MM.1S (cell line): ENCODE measurements around the gene RBFOX2.

ENCODE experiments used
- DNase-seq: peaks from one replicate; pipeline ENCODE4 v3.0.0-alpha.2; 2015
- H2AFZ ChIP-seq: fragments of 300-600 bp; sonication (generic); 2 replicates; pipeline ENCODE4 v1.6.0; 2016; ENCODE audit warnings: antibody characterized with exemption, low read length
- H3F3A ChIP-seq: fragments of 300-600 bp; sonication (generic); 2 replicates; pipeline ENCODE4 v1.6.1; 2016; ENCODE audit warnings: mild to moderate bottlenecking, antibody characterized with exemption, low read length, moderate library complexity, mixed read lengths; ENCODE audit not compliant: insufficient read depth
- H3K27ac ChIP-seq: fragments of 300-600 bp; sonication (generic); 2 replicates; pipeline ENCODE4 v1.5.1; 2016; ENCODE audit warnings: mild to moderate bottlenecking, low read length
- H3K27me3 ChIP-seq: fragments of 300-600 bp; sonication (generic); replicated peaks from 2 replicates; pipeline ENCODE4 v1.6.0; 2016; ENCODE audit warnings: low read length; ENCODE audit not compliant: insufficient read depth
- H3K36me3 ChIP-seq: fragments of 300-600 bp; sonication (generic); replicated peaks from 2 replicates; pipeline ENCODE4 v1.6.1; 2016; ENCODE audit warnings: mild to moderate bottlenecking, low read length, mixed read lengths; ENCODE audit not compliant: insufficient read depth
- H3K4me1 ChIP-seq: fragments of 300-600 bp; sonication (generic); 2 replicates; pipeline ENCODE4 v1.6.1; 2016; ENCODE audit warnings: low read length, mixed read lengths
- H3K4me2 ChIP-seq: fragments of 300-600 bp; sonication (generic); 2 replicates; pipeline ENCODE4 v1.6.0; 2016; ENCODE audit warnings: low read depth, low read length
- H3K4me3 ChIP-seq: fragments of 300-600 bp; sonication (generic); 2 replicates; pipeline ENCODE4 v1.5.1; 2016; ENCODE audit warnings: low read length, mixed read lengths
- H3K79me2 ChIP-seq: fragments of 300-600 bp; sonication (generic); 2 replicates; pipeline ENCODE4 v1.6.1; 2016; ENCODE audit warnings: mixed run types, low read length, mixed read lengths
- H3K9ac ChIP-seq: fragments of 300-600 bp; sonication (generic); 2 replicates; pipeline ENCODE4 v1.6.1; 2016; ENCODE audit warnings: low read length, mixed read lengths
- H3K9me2 ChIP-seq: fragments of 300-600 bp; sonication (generic); replicated peaks from 2 replicates; pipeline ENCODE4 v1.6.1; 2016; ENCODE audit warnings: mild to moderate bottlenecking, low read length, mixed read lengths; ENCODE audit not compliant: insufficient read depth
- H3K9me3 ChIP-seq: fragments of 300-600 bp; sonication (generic); replicated peaks from 2 replicates; pipeline ENCODE4 v1.6.1; 2016; ENCODE audit warnings: mild to moderate bottlenecking, low read length, mixed read lengths; ENCODE audit not compliant: insufficient read depth
- H4K20me1 ChIP-seq: fragments of 300-600 bp; sonication (generic); 2 replicates; pipeline ENCODE4 v1.6.1; 2016; ENCODE audit warnings: mild to moderate bottlenecking, low read length, moderate library complexity, mixed read lengths; ENCODE audit not compliant: insufficient read depth
- EZH2 ChIP-seq: fragments of 300-600 bp; sonication (generic); optimal IDR thresholded peaks from 2 replicates; pipeline ENCODE3; 2017; ENCODE audit warnings: low read depth, mild to moderate bottlenecking, antibody characterized with exemption, low read length, mixed read lengths
- EZH2phosphoT487 ChIP-seq: fragments of 300-600 bp; sonication (generic); IDR thresholded peaks from 2 replicates; pipeline ENCODE4 v1.6.1; 2018; ENCODE audit warnings: antibody characterized with exemption, low read length
- TF ChIP-seq, protein P1 (sequence below): fragments of 300-600 bp; sonication (generic); IDR thresholded peaks from 2 replicates; pipeline ENCODE4 v1.5.1; 2016; ENCODE audit warnings: antibody characterized with exemption, low read length, mixed read lengths

The RBFOX2 gene

DNA sequence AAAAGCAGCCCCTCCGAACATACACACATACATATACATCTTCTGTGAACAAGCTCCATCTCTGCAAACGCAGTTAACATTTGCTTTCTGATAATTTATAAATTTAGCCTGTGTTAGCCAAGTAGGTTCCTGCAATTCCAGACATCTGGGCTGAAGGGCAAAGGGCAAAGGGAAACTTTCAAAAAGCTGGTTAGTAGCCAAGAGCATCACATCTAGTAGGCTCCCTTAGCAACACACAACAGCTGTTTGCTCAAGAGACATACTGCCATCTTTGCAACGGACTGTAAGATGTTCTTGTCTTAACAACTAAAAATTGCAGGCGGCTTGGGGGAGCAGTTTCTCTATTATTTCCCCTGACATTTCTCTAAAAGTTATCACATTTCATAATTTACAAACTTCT, 134.9 kb downstream of the RBFOX2 start:
- H3F3A ChIP-seq = peaks cover 11% of the 10 kb centered on the region
- no peaks in the 10 kb centered on the region for H3K36me3 ChIP-seq
- no peaks in the 10 kb centered on the region for H3K79me2 ChIP-seq
- no peaks in the 10 kb centered on the region for H3K27me3 ChIP-seq
- no peak overlapping the region for H3K4me3 ChIP-seq
- no peak for DNase-seq
- H3K4me1 ChIP-seq = peaks cover 12% of the 10 kb centered on the region
- no peaks in the 10 kb centered on the region for H4K20me1 ChIP-seq
- H3K4me2 ChIP-seq = no peak overlapping the region
- no peak for TF ChIP-seq EZH2phosphoT487
- TF ChIP-seq, protein P1, sequence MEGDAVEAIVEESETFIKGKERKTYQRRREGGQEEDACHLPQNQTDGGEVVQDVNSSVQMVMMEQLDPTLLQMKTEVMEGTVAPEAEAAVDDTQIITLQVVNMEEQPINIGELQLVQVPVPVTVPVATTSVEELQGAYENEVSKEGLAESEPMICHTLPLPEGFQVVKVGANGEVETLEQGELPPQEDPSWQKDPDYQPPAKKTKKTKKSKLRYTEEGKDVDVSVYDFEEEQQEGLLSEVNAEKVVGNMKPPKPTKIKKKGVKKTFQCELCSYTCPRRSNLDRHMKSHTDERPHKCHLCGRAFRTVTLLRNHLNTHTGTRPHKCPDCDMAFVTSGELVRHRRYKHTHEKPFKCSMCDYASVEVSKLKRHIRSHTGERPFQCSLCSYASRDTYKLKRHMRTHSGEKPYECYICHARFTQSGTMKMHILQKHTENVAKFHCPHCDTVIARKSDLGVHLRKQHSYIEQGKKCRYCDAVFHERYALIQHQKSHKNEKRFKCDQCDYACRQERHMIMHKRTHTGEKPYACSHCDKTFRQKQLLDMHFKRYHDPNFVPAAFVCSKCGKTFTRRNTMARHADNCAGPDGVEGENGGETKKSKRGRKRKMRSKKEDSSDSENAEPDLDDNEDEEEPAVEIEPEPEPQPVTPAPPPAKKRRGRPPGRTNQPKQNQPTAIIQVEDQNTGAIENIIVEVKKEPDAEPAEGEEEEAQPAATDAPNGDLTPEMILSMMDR = no peak
- no peak for TF ChIP-seq EZH2
- H3K27ac ChIP-seq = no peak overlapping the region
- H3K9ac ChIP-seq = no peak overlapping the region
- no peak overlapping the region for H2AFZ ChIP-seq
- no peaks in the 10 kb centered on the region for H3K9me3 ChIP-seq
- H3K9me2 ChIP-seq = no peaks in the 10 kb centered on the region

DNA sequence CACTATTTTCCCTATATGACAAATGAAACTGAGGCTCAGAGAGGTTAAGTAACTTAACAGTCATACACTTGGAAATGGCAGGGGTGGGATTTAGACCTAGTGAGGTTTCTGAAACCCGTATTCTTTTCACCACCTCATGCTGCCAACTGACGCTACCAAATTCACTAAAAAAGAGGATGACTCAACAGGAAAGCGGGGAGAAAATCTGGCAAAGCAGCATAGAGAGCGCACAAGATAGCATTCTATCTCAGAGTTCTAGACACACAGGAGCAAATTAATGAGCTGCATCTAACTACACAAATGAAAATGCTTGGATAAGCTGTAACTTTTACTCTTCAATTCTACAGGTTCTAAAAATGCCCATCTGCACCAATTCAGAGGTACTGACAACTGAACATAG, 136.4 kb downstream of the RBFOX2 start:
- Histone ChIP-seq H3K4me3 (no peak overlapping the region), H3K4me2 (no peak overlapping the region), H3K27me3 (no peaks in the 10 kb centered on the region), H3K9ac (no peak overlapping the region), H2AFZ (no peak overlapping the region), H3K9me3 (no peaks in the 10 kb centered on the region), H3K79me2 (no peaks in the 10 kb centered on the region), H3K36me3 (no peaks in the 10 kb centered on the region), H4K20me1 (no peaks in the 10 kb centered on the region), H3K9me2 (no peaks in the 10 kb centered on the region), H3F3A (peaks cover 11% of the 10 kb centered on the region), H3K4me1 (peaks cover 12% of the 10 kb centered on the region), H3K27ac (no peak overlapping the region)
- DNase-seq = no peak
- TF ChIP-seq, protein P1 = no peak

DNA sequence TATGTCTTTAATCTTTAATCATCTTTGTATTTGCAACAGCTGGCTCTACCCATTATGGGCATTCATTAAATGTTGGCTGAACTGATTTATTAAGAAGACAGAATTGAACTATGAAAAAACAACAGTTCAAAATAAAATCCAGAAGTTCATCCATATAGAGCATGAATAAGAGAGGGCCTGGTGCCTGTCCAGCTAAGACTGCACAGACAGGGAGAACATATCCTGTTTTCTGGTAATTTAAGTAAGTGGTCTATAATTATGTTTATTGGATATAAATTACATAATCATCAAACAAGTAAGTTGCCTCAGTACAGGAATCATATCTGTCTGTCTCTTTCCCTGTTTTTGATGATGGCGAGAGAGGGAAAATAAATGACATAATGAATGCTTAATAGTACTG, 137.2 kb downstream of the RBFOX2 start:
- Histone ChIP-seq H3F3A (peaks cover 6% of the 10 kb centered on the region), H3K9me2 (no peaks in the 10 kb centered on the region), H2AFZ (no peak overlapping the region), H4K20me1 (no peaks in the 10 kb centered on the region), H3K9ac (no peak overlapping the region), H3K9me3 (no peaks in the 10 kb centered on the region), H3K27ac (no peak overlapping the region), H3K4me1 (peaks cover 10% of the 10 kb centered on the region), H3K79me2 (no peaks in the 10 kb centered on the region), H3K4me3 (no peak overlapping the region), H3K27me3 (no peaks in the 10 kb centered on the region), H3K36me3 (no peaks in the 10 kb centered on the region), H3K4me2 (no peak overlapping the region)
- no peak for DNase-seq
- TF ChIP-seq EZH2 (no peak), EZH2phosphoT487 (no peak)
- TF ChIP-seq, protein P1 = no peak
